ENCODE data around the gene IGSF3. TPM values are rescaled to one million over a fixed set of nuclear protein-coding genes. Genes with fewer than 3 reads are reported as not detected.
"Not testable (repeated sequence)": the region's sequence is repeated elsewhere in the genome, so short reads cannot be mapped to it uniquely, and the experiment has no call there.

IGSF3 gene
- total RNA-seq, 1 donor from 2014 or later: 0.84 TPM

GRCh38 chr1:116580446-116581322 lies 86.8 kb downstream of the IGSF3 start:
- DNase-seq (ENCODE audit: low spot score): no peak

GRCh38 chr1:116579259-116579875 lies 88.2 kb downstream of the IGSF3 start:
- no peak for DNase-seq (ENCODE audit: low spot score)

DNA sequence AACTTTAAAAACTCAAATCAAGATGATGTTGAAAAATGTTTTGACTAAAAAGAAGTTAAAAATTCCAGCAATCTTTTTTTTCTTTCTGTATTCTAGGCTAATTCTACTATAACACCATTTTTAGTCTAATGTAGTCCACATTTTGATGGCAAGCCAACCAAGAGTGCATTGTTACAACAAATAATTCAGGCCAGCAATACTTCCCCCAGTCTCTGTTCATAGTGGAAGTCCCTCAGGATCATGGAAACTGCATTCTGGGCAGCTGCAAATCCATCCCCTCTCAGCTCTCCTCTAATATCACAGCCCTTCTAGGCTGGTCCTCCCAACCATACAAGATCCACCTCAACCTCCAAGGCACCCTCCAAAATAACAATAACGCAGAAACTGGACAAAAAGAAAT lies 89.0 kb downstream of the IGSF3 start:
- DNase-seq (ENCODE audit: low spot score): no peak

DNA sequence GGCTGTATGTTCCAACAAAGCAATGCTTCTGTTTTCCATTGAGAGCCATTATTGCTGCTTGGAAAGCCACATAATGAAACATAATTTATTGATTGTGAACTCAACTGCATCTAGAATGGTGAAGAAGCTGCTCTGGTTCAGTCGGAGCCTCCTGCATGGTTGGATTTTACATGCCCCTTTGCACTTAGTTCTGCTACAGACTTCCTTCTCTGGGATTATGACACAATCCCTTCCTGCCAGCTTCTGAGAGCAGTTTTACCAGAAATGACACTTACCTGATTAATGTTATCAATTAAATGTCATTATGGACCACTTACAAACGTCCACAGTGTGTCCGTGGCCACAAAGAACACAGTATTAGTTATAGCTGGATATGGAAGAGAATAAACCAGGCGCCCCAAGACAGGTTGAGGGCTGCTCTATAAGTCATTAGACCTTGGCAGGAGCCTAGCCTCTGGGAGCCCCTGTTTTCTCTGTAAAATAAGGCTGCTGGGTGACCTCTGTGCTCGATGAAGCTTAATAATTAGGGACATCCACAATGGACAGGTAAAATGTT lies 89.7 kb downstream of the IGSF3 start:
- DNase-seq (ENCODE audit: low spot score): no peak

DNA sequence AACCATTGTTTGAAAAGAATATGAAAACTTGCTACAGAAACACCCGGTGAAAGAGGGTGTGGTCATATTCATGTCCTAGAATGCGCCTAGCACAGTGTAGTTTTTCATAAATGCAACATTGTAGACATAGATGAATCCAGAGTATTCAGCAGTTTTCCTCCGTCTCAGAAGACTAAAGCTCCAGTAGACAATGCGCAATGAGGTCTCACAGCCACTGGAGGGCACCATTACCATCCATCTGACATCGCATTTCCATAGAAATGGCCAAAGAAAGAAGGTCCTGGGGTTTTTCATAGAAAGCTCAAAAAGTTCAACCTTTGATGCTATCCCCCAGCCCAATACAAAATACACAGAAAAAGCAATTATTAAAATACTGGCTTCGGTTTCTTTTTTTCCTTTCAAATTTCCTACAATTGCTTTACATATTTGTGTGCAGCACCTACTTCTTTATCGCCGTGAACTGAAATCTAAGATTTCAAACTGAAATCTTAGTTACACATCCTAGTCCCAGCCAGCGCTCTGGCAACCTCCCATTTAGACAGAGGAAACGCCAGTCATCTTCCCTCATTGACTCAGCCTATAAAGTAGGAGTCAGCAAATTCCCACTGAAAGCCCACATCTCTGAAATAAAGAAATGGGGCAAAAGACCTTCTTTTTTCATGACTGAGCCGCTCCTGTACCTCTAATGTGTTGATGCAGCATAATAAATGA lies 92.8 kb downstream of the IGSF3 start:
- DNase-seq (ENCODE audit: low spot score): no peak

- DNase-seq (ENCODE audit: low spot score): no peak
Measured at GRCh38 chr1:116573431-116574095, 94.0 kb downstream of the IGSF3 start.

DNA sequence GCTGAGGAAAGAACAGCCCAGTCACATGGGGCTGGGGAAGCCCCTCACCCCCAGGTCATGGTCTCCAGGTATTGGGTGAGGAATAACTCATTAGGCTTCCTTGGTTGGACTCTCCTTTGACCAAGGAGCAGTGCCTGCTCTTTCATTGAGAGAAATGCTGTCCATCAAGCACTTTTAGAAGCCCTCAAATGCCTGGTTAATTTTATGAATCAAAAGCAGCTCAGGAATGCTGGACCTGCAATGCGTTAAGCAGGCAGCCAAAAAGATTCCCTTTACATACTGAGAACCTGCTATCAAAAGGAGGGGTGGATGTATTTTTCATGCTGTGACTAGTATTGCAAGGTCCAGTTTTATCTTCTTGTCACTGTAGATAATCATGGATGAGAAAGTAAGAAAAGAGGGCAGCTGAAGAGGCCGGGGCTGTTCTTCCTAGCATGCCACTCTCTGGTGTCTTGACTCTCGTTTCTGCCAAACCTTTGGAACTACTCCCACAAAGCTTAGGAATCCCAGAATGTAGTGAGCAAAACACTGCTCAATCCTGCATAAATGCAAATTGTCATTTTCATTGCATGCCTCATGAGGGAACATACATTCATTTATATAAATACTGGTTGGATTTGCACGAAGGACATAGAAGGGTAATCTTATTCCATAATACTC lies 94.6 kb downstream of the IGSF3 start:
- DNase-seq (ENCODE audit: low spot score): no peak

GRCh38 chr1:116572099-116572498 lies 95.4 kb downstream of the IGSF3 start:
- no peak for DNase-seq (ENCODE audit: low spot score)

GRCh38 chr1:116571215-116571919 lies 96.2 kb downstream of the IGSF3 start:
- no peak for DNase-seq (ENCODE audit: low spot score)

DNA sequence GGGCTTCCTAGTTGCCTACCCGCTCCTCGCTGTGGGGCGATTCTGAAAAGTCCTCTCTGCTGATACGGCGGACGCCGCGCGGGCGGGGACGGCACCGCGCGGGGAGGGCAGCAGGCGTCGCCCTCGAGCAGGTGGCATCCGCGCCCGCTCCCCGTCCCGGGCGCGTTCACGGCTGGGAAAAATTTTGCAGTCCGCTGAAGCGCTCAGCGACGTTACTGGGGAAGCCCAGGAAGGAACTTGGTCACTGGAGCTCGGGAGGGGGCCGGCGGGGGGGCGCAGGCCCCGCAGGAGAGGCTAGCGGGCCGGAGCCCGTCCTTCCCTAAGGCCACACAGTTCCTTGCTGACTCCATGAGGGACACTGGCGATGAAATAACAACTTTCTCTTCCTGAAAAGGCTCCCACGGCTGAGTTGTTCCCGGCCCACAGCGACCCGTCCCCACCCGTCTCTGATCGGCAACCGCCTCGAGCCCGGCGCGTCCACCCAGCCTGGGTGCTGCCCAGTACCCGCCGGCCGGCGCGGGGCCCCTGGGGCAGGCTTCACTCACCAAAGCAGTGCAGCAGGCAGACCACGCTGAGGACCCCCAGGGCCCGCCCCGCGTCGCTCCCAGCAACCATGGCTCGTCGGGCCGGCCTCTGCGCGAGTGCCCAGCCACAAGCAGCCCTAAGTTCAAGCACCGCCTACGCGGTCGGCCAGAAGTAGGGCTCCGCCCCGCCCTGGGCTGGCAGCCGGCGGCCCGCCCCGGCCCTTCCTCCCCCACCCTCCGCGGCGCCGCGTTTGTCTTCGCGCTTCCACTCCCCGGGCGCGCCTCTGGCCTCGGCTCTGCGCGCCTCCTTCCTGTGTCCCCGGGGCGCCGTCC lies 96.9 kb downstream of the IGSF3 start, which contains the start of gene CD58:
TSS of gene CD58 (minus strand) at position 669 of the 857 bp plus-strand sequence. CDS start at position 615, 54 bp downstream.
- DNase-seq (ENCODE audit: low spot score): peak; percentile 98

DNA sequence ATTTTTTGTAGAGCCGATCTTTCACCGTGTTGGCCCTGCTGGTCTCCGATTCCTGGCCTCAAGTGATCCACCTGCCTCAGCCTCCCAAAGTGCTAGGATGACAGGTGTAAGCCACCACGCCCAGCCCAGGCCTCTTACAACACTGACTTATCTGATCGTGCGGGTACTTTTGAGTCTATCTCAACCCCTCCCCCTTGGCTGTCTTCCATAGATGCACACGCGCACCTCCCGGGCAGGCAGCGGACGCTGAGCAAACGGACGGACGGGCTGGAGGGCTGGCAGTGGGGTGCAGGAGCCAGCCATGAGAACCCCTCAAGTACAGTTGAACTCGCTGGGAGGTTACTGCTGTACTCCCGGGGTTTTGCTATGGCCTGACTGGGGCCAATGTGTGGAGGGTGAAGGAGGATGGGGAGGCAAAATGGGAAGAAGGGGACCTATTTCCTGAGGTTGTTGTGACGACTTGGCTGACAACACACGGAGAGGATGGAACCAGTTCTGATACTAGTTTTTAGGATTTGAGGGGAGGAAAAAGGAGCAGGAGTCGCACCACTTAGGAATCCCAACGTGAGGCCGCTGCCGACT lies 97.7 kb downstream of the IGSF3 start:
- no peak for DNase-seq (ENCODE audit: low spot score)

DNA sequence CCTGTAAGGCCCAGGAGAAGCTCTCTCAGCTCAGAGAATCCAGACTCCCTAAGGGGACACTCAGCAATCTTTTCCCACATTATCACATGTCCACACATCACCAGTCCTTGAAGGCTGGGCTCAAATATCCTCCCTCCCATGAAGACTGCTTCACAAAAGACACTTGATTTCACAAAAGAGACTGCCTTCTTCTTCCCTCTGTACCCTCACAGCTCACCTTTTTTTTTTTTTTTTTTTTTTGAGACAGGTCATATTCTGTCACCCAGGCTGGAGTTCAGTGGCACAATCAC lies 98.2 kb downstream of the IGSF3 start:
- no peak for DNase-seq (ENCODE audit: low spot score)

- DNase-seq (ENCODE audit: low spot score): no peak
Measured at GRCh38 chr1:116568662-116569380, 98.7 kb downstream of the IGSF3 start.

DNA sequence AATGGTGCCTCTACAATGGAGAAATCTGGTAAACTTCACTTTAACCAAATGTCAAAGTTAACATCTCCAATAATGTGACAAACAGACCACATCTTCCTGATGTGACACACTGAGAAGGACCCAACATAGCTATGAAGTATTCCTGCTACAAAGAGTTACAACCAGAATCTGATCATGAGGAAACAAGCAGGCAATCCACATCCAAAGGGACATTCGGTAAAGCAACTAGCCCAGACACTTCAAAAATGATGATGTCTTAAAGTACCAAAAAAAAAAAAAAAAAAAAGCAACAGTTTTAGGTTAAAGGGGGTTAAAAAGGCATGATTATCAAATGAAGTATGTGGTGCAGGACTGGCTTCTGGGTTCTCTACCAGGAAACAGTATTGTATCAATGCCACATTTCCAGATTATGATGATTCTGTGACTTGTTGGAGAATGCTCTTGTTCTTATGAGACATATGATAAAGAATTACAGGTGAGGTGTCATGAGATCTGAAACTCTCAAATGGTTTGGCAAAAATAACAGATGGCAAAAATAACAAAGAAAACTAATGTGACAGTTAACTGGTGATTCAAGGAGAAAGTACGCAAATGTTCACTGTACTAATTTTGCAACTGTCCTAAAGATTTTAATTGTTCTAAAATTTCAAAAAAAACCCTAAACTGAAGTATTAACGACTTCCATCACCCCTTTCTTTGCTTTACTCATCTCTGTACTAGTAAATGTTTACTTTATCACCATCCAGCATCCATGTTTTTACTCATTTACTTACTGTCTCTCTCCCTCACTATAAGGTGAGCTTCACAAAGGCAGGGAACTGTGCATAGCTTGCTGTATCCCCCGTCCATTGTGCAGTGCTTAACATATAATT lies 99.5 kb downstream of the IGSF3 start:
- DNase-seq (ENCODE audit: low spot score): no peak

DNA sequence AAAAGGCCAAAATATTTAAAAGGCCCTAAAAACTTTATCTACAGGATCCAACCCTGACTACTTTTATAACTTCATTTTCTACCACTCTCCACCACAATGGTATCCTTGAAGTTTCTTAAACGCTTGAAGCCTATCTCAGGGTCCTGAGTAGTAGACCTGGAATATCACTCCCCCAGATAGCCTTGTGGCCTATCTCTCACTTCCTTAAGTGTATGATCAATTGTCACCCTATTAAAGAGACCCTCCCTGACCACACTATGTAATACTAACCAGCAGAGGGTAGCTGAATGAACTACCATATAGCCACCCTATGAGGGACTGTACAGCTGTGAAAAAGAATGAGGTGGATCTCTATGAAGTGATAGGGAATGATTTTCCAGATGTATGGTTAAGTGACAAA lies 102.3 kb downstream of the IGSF3 start:
- DNase-seq (ENCODE audit: low spot score): no peak

- DNase-seq (ENCODE audit: low spot score): no peak
Measured at GRCh38 chr1:116564426-116564825, 103.1 kb downstream of the IGSF3 start.

DNA sequence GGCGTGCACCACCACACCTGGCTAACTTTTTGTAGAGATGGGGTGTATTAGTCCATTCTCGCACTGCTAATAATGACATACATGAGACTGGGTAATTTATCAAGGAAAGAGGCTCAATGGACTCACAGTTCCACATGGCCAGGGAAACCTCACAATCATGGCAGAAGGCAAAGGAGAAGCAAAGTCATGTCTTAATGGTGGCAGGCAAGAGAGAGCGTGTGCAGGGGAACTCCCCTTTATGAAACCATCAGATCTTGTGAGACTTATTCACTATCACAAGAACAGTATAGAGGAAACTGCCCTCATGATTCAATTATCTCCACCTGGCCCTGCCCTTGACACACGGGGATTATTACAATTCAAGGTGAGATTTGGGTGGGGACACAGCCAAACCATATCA lies 105.1 kb downstream of the IGSF3 start:
- not testable (repeated sequence) for DNase-seq (ENCODE audit: low spot score)

Data from mesenteric fat pad (tissue), 1 donor.